Measurements from ENCODE around the gene RAB6B.

- TF ChIP-seq SUZ12 (IDR thresholded peaks at IDR 0.05; ENCODE audit: extremely low read depth, insufficient read depth, insufficient read length) (no peak), ZNF274 (IDR thresholded peaks at IDR 0.05; ENCODE audit: low read depth, low read length) (no peak), YY1 (IDR thresholded peaks at IDR 0.05; ENCODE audit: insufficient read depth, insufficient read length) (no peak)
These were observed 26.8 kb downstream of the RAB6B start for GRCh38 chr3:133868758-133869475.
